Liver (tissue), 3 donors: ENCODE results near the gene ARNT2.

Source experiments
- ATF3 ChIP-seq: IDR thresholded peaks from 2 replicates; pipeline ENCODE4 v1.6.1; 2016; ENCODE audit warnings: antibody characterized with exemption
- CTCF ChIP-seq: fragments of 150-350 bp; IDR thresholded peaks from 2 replicates; pipeline ENCODE4 v1.5.1; 2017; ENCODE audit warnings: improper control_type of control experiment, low read depth, low read length; ENCODE audit not compliant: missing input control
- GABPA ChIP-seq, 2 donors: IDR thresholded peaks in 1 of 2; conservative IDR thresholded peaks in 1 of 2; 2 replicates each; pipeline ENCODE4 v1.6.1; 2016; ENCODE audit warnings: antibody characterized with exemption in 2 of 2, mild to moderate bottlenecking in 1 of 2, moderate library complexity in 1 of 2
- JUND ChIP-seq, 2 donors: IDR thresholded peaks; 2 replicates each; pipeline ENCODE4 v1.6.1; 2016; ENCODE audit warnings: antibody characterized with exemption in 2 of 2
- MAX ChIP-seq: IDR thresholded peaks from 2 replicates; pipeline ENCODE4 v1.6.1; 2016; ENCODE audit warnings: antibody characterized with exemption
- REST ChIP-seq: IDR thresholded peaks from 2 replicates; pipeline ENCODE4 v1.6.1; 2016; ENCODE audit warnings: antibody characterized with exemption, mild to moderate bottlenecking
- RXRA ChIP-seq, 2 donors: IDR thresholded peaks; 2 replicates each; pipeline ENCODE4 v1.6.1; 2017 to 2018; ENCODE audit warnings: antibody characterized with exemption in 2 of 2, mild to moderate bottlenecking in 1 of 2
- SP1 ChIP-seq: IDR thresholded peaks from 2 replicates; pipeline ENCODE4 v1.6.1; 2018; ENCODE audit warnings: antibody characterized with exemption, mild to moderate bottlenecking
- TAF1 ChIP-seq: conservative IDR thresholded peaks from 2 replicates; pipeline ENCODE4 v1.6.1; 2016; ENCODE audit warnings: antibody characterized with exemption, mild to moderate bottlenecking
- YY1 ChIP-seq: IDR thresholded peaks from 2 replicates; pipeline ENCODE4 v1.6.1; 2016; ENCODE audit warnings: antibody characterized with exemption, mild to moderate bottlenecking
- ZBTB33 ChIP-seq: IDR thresholded peaks from 2 replicates; pipeline ENCODE4 v1.6.1; 2016; ENCODE audit warnings: antibody characterized with exemption
- donor health status: healthy.
- donor health status: healthy.

- TF ChIP-seq CTCF = no peak
- TF ChIP-seq SP1 = no peak
- no peak for TF ChIP-seq TAF1
- no peak for TF ChIP-seq ZBTB33
- TF ChIP-seq GABPA (IDR thresholded peaks at IDR 0.05 in 1 of 2, conservative IDR thresholded peaks at IDR 0.05 in 1 of 2) = no peak
- TF ChIP-seq REST = no peak
- no peak for TF ChIP-seq MAX
- no peak for TF ChIP-seq YY1
- TF ChIP-seq JUND (IDR thresholded peaks at IDR 0.05) = no peak
- TF ChIP-seq RXRA (IDR thresholded peaks at IDR 0.05) = no peak
- no peak for TF ChIP-seq ATF3
Observed at GRCh38 chr15:80558631-80559319, 154.6 kb downstream of the ARNT2 start.
